Nephron progenitor cell (in vitro differentiated cells): Measurements from ENCODE around the gene PLXND1.

Experiments
- DNase-seq: peaks from one replicate; pipeline ENCODE4 v3.0.0; 2021
- H3K27ac Mint-ChIP-seq: 2 replicates; pipeline ENCODE4 v1.8.0; 2021; ENCODE audit warnings: mild to moderate bottlenecking, moderate library complexity, mixed read lengths
- H3K27me3 Mint-ChIP-seq: 2 replicates; pipeline ENCODE4 v1.8.0; 2021; ENCODE audit warnings: mild to moderate bottlenecking, low read depth, mixed read lengths; ENCODE audit not compliant: poor library complexity
- H3K36me3 Mint-ChIP-seq: 2 replicates; pipeline ENCODE4 v1.8.0; 2021; ENCODE audit warnings: low read depth, mixed read lengths
- H3K4me1 Mint-ChIP-seq: 2 replicates; pipeline ENCODE4 v1.8.0; 2021; ENCODE audit warnings: mixed read lengths
- H3K4me3 Mint-ChIP-seq: 2 replicates; pipeline ENCODE4 v1.8.0; 2021; ENCODE audit warnings: mild to moderate bottlenecking, moderate library complexity, mixed read lengths
- H3K9me3 Mint-ChIP-seq: 2 replicates; pipeline ENCODE4 v1.8.0; 2021; ENCODE audit warnings: mild to moderate bottlenecking, moderate library complexity, mixed read lengths
- CTCF ChIP-seq: fragments of 200-600 bp; sonication (generic); IDR thresholded peaks from 2 replicates; pipeline ENCODE4 v1.5.0; 2021; ENCODE audit warnings: antibody characterized with exemption

The PLXND1 gene

GRCh38 chr3:129558081-129558771 is 48.2 kb downstream of the PLXND1 start:
- H3K4me3 Mint-ChIP-seq: peak overlapping the region; percentile 16
- H3K36me3 Mint-ChIP-seq: peaks cover 6% of the 10 kb centered on the region
- DNase-seq: no peak
- H3K27me3 Mint-ChIP-seq: no peaks in the 10 kb centered on the region
- peaks cover 68% of the 10 kb centered on the region for H3K4me1 Mint-ChIP-seq
- H3K27ac Mint-ChIP-seq: peak overlapping the region; percentile 65
- H3K9me3 Mint-ChIP-seq: no peaks in the 10 kb centered on the region
- no peak for TF ChIP-seq CTCF

- DNase-seq: no peak
- no peak for TF ChIP-seq CTCF
- peak overlapping the region; percentile 41 for H3K4me3 Mint-ChIP-seq
- H3K4me1 Mint-ChIP-seq: peaks cover 74% of the 10 kb centered on the region
- no peaks in the 10 kb centered on the region for H3K27me3 Mint-ChIP-seq
- H3K9me3 Mint-ChIP-seq: no peaks in the 10 kb centered on the region
- peaks cover 6% of the 10 kb centered on the region for H3K36me3 Mint-ChIP-seq
- peak overlapping the region; percentile 65 for H3K27ac Mint-ChIP-seq
Observed at GRCh38 chr3:129557548-129557894, 49.0 kb downstream of the PLXND1 start.

DNA sequence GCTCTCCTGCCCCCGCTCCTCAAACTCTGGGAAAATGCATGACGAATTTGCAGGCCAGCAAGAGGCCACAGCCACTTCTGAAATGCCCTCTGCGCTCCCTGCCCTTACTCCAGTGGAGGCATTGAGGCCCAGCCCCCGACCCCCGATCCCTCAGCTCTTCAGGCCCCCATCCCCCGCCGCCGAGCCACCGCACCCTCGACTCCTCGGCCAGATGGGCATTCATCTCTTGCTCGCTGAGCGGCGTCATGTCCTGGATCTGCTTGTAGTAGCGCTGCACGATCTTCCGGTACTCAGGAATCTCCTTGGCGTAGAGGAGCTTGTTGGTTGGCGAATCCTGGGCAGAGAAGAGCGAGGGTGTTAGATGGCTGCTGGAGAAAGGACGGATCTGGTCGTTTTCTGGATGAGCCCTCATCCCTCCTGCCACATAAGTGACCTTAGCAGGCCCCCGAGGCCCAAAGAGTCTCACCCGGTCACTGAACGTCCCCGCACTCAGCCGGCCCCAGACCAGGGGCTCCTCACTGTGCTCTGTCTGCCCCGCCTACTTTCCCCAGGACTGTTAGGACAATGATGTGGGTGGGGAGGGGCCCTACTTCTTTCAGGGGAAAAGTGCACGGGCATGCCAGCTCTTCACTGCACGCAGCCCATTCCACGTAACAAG is 49.5 kb downstream of the PLXND1 start:
- peaks cover 78% of the 10 kb centered on the region for H3K4me1 Mint-ChIP-seq
- TF ChIP-seq CTCF: no peak
- no peaks in the 10 kb centered on the region for H3K9me3 Mint-ChIP-seq
- peak overlapping the region; percentile 65 for H3K27ac Mint-ChIP-seq
- no peak for DNase-seq
- H3K36me3 Mint-ChIP-seq: peaks cover 6% of the 10 kb centered on the region
- H3K27me3 Mint-ChIP-seq: no peaks in the 10 kb centered on the region
- peak overlapping the region; percentile 41 for H3K4me3 Mint-ChIP-seq

DNA sequence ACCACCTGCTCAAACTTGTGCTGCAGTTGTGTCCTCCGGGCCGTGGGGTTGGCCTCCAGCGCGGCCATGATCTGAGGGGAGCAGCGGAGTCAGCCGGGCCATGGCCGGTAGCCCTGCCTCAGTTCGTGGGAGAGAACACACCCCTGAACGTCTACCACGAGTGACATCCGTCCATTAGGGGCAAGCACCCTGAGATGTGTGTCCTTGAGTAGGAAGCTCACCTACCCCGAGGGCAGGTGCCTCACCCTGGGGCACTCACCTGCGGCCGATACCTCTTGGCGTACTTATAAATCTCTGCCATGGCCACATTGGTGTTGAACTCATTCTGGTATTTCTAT is 50.1 kb downstream of the PLXND1 start:
- Mint-ChIP-seq H3K9me3 (no peaks in the 10 kb centered on the region), H3K27ac (no peak overlapping the region), H3K4me3 (no peak overlapping the region), H3K36me3 (peaks cover 6% of the 10 kb centered on the region), H3K4me1 (peaks cover 78% of the 10 kb centered on the region), H3K27me3 (no peaks in the 10 kb centered on the region)
- no peak for TF ChIP-seq CTCF
- DNase-seq: no peak

- peaks cover 6% of the 10 kb centered on the region for H3K36me3 Mint-ChIP-seq
- no peak for TF ChIP-seq CTCF
- H3K4me3 Mint-ChIP-seq: no peak overlapping the region
- no peaks in the 10 kb centered on the region for H3K27me3 Mint-ChIP-seq
- H3K9me3 Mint-ChIP-seq: no peaks in the 10 kb centered on the region
- no peak overlapping the region for H3K27ac Mint-ChIP-seq
- peaks cover 74% of the 10 kb centered on the region for H3K4me1 Mint-ChIP-seq
- no peak for DNase-seq
Observed at GRCh38 chr3:129555616-129556357, 50.7 kb downstream of the PLXND1 start.
